Astrocyte (in vitro differentiated cells and primary cell): ENCODE measurements around the gene BACH2. TPM values are rescaled to one million over a fixed set of nuclear protein-coding genes. Genes with fewer than 3 reads are reported as not detected.

Experiments used
- DNase-seq: peaks from one replicate; pipeline ENCODE4 v3.0.0-alpha.2; 2010; ENCODE audit warnings: low read depth
- FAIRE-seq: peaks from 2 replicates; lab custom pipeline; 2011; peaks lifted over from hg19 to GRCh38; lab: Jason Lieb, UNC
- H2AFZ ChIP-seq: 2 replicates; pipeline ENCODE4 v1.6.0; 2012; ENCODE audit warnings: low read depth, low read length, inconsistent platforms
- H3K27ac ChIP-seq: 2 replicates; pipeline ENCODE4 v1.5.1; 2011; ENCODE audit warnings: low read depth, low read length, inconsistent platforms
- H3K27me3 ChIP-seq: 2 replicates; pipeline ENCODE4 v1.6.0; 2011; ENCODE audit warnings: low read length, inconsistent platforms; ENCODE audit not compliant: insufficient read depth
- H3K36me3 ChIP-seq: 2 replicates; pipeline ENCODE4 v1.5.1; 2011; ENCODE audit warnings: low read length, inconsistent platforms; ENCODE audit not compliant: insufficient read depth
- H3K4me1 ChIP-seq: 2 replicates; pipeline ENCODE4 v1.5.1; 2011; ENCODE audit warnings: low read length, inconsistent platforms; ENCODE audit not compliant: insufficient read depth
- H3K4me2 ChIP-seq: 2 replicates; pipeline ENCODE4 v1.6.0; 2012; ENCODE audit warnings: low read length, inconsistent platforms
- H3K4me3 ChIP-seq: 2 replicates; pipeline ENCODE4 v1.5.1; 2011; ENCODE audit warnings: low read depth, mild to moderate bottlenecking, low read length, inconsistent platforms; ENCODE audit not compliant: insufficient read depth
- H3K79me2 ChIP-seq: 2 replicates; pipeline ENCODE4 v1.6.0; 2012; ENCODE audit warnings: mild to moderate bottlenecking, low read length, inconsistent platforms; ENCODE audit not compliant: insufficient read depth
- H3K9ac ChIP-seq: 2 replicates; pipeline ENCODE4 v1.6.0; 2012; ENCODE audit warnings: mild to moderate bottlenecking, low read length, inconsistent platforms
- H3K9me3 ChIP-seq: 2 replicates; pipeline ENCODE4 v1.5.1; 2012; ENCODE audit warnings: low read depth, mild to moderate bottlenecking, low read length, inconsistent platforms; ENCODE audit not compliant: insufficient read depth
- H4K20me1 ChIP-seq: 2 replicates; pipeline ENCODE4 v1.6.0; 2012; ENCODE audit warnings: low read length, inconsistent platforms; ENCODE audit not compliant: insufficient read depth
- H3K27ac Mint-ChIP-seq: one replicate; pipeline ENCODE4 v1.8.0; 2021; ENCODE audit warnings: mild to moderate bottlenecking, mixed read lengths; ENCODE audit not compliant: unreplicated experiment
- H3K27me3 Mint-ChIP-seq: one replicate; pipeline ENCODE4 v1.8.0; 2021; ENCODE audit warnings: low read depth, mixed read lengths; ENCODE audit not compliant: unreplicated experiment
- H3K36me3 Mint-ChIP-seq: one replicate; pipeline ENCODE4 v1.8.0; 2021; ENCODE audit warnings: low read depth, mixed read lengths; ENCODE audit not compliant: unreplicated experiment
- H3K4me1 Mint-ChIP-seq: one replicate; pipeline ENCODE4 v1.8.0; 2021; ENCODE audit warnings: low read depth, mixed read lengths; ENCODE audit not compliant: unreplicated experiment
- H3K4me3 Mint-ChIP-seq: one replicate; pipeline ENCODE4 v1.8.0; 2021; ENCODE audit warnings: mild to moderate bottlenecking, moderate library complexity, mixed read lengths; ENCODE audit not compliant: unreplicated experiment
- H3K9me3 Mint-ChIP-seq: one replicate; pipeline ENCODE4 v1.8.0; 2021; ENCODE audit warnings: mild to moderate bottlenecking, mixed read lengths; ENCODE audit not compliant: unreplicated experiment
- EZH2 ChIP-seq: IDR thresholded peaks from 2 replicates; pipeline ENCODE4 v1.6.1; 2012; ENCODE audit warnings: mild to moderate bottlenecking, low read length, inconsistent platforms; ENCODE audit not compliant: insufficient read depth
- total RNA-seq: library from RNA; stranded (reverse); gene quantifications from 2 replicates; pipeline ENCODE4 v1.2.1, GENCODE V29; 2021
- TF ChIP-seq, protein P1 (sequence below): IDR thresholded peaks from 2 replicates; pipeline ENCODE4 v1.5.1; 2011; ENCODE audit warnings: low read depth, mild to moderate bottlenecking, inconsistent platforms, low read length, moderate library complexity; ENCODE audit not compliant: insufficient read depth

The BACH2 gene
- total RNA-seq, 1 donor from 2014 or later, result 17.5 TPM

- H3K4me3 Mint-ChIP-seq, result no peak overlapping the region
- H3K36me3 ChIP-seq, result no peaks in the 10 kb centered on the region
- no peaks in the 10 kb centered on the region for H3K9me3 Mint-ChIP-seq
- H3K79me2 ChIP-seq, result no peaks in the 10 kb centered on the region
- no peak overlapping the region for H2AFZ ChIP-seq
- H3K9me3 ChIP-seq, result no peaks in the 10 kb centered on the region
- peaks cover 39% of the 10 kb centered on the region for H3K4me1 Mint-ChIP-seq
- H3K27ac ChIP-seq, result no peak overlapping the region
- H3K27me3 ChIP-seq, result no peaks in the 10 kb centered on the region
- no peak overlapping the region for H3K4me3 ChIP-seq
- H4K20me1 ChIP-seq, result no peaks in the 10 kb centered on the region
- no peak overlapping the region for H3K27ac Mint-ChIP-seq
- TF ChIP-seq, protein P1, sequence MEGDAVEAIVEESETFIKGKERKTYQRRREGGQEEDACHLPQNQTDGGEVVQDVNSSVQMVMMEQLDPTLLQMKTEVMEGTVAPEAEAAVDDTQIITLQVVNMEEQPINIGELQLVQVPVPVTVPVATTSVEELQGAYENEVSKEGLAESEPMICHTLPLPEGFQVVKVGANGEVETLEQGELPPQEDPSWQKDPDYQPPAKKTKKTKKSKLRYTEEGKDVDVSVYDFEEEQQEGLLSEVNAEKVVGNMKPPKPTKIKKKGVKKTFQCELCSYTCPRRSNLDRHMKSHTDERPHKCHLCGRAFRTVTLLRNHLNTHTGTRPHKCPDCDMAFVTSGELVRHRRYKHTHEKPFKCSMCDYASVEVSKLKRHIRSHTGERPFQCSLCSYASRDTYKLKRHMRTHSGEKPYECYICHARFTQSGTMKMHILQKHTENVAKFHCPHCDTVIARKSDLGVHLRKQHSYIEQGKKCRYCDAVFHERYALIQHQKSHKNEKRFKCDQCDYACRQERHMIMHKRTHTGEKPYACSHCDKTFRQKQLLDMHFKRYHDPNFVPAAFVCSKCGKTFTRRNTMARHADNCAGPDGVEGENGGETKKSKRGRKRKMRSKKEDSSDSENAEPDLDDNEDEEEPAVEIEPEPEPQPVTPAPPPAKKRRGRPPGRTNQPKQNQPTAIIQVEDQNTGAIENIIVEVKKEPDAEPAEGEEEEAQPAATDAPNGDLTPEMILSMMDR, result no peak
- no peak for TF ChIP-seq EZH2
- no peak overlapping the region for H3K9ac ChIP-seq
- H3K4me1 ChIP-seq, result peaks cover 9% of the 10 kb centered on the region
- peaks cover 2% of the 10 kb centered on the region for H3K36me3 Mint-ChIP-seq
- H3K4me2 ChIP-seq, result no peak overlapping the region
- no peak for DNase-seq
- no peaks in the 10 kb centered on the region for H3K27me3 Mint-ChIP-seq
- no peak for FAIRE-seq
Measured at GRCh38 chr6:90180526-90180925, 116.1 kb downstream of the BACH2 start.

DNA sequence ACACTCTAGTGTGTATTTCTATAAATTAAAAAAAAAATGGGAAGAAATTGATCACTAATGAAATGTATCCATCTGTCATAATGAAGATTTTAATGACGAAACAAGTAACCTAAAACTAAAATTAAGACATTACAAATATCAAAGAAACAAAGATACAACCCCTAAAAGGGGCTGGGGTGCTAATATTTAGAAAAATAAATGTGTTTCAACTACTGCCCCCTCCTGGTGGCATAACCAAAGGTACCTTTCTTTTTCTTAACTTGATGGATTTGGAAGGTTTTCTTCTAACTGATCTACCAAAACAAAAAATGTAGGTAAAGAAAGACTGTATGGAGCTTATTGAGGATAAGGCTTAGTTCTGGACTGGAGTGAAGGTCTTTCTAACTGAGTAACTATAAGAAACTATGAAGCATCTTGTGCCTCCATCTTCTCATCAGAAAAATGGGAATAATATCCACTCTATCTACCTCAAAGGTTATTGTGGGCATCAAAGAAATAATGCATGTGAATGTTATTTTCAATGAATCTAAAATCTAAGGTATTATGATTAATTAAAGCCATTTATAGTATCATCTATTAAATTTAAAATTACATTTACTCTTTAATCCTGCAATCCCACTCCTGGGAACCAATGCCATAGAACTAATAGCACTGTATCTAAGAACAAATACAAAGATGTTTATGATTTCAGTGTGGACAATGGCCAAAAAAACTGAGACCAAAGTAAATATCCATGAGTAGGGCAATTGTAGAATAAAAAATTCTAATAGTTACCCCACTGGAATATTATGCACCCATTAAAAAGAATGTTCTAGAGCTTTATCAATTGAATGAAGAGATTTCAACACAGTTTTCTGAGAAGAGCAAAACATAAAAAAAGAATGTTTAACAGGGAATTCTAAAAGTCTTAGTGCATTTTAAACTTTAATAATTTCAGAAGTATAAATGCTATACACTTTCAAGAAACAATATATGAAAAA lies 117.2 kb downstream of the BACH2 start:
- peaks cover 33% of the 10 kb centered on the region for H3K4me1 Mint-ChIP-seq
- H3K9me3 ChIP-seq, result no peaks in the 10 kb centered on the region
- no peak overlapping the region for H3K4me3 Mint-ChIP-seq
- no peaks in the 10 kb centered on the region for H3K36me3 ChIP-seq
- H3K9ac ChIP-seq, result no peak overlapping the region
- no peak overlapping the region for H2AFZ ChIP-seq
- no peak overlapping the region for H3K4me2 ChIP-seq
- no peak for FAIRE-seq
- no peaks in the 10 kb centered on the region for H3K79me2 ChIP-seq
- peaks cover 2% of the 10 kb centered on the region for H3K4me1 ChIP-seq
- no peak for DNase-seq
- no peak overlapping the region for H3K4me3 ChIP-seq
- TF ChIP-seq, protein P1, result peak; percentile 45
- TF ChIP-seq EZH2, result no peak
- H4K20me1 ChIP-seq, result no peaks in the 10 kb centered on the region
- H3K27me3 Mint-ChIP-seq, result no peaks in the 10 kb centered on the region
- H3K36me3 Mint-ChIP-seq, result peaks cover 2% of the 10 kb centered on the region
- no peak overlapping the region for H3K27ac Mint-ChIP-seq
- H3K27ac ChIP-seq, result no peak overlapping the region
- H3K9me3 Mint-ChIP-seq, result no peaks in the 10 kb centered on the region
- no peaks in the 10 kb centered on the region for H3K27me3 ChIP-seq
